H1 (cell line): ENCODE results near the gene PABPC1L. TPM values are rescaled to one million over a fixed set of nuclear protein-coding genes. Genes with fewer than 3 reads are reported as not detected.

Experiments
- CTCF ChIA-PET: fragments of 300-600 bp; sonication (Branson Sonifier 250); formaldehyde crosslinking; loops from one replicate; lab custom pipeline; 2021; ENCODE audit not compliant: partially characterized antibody; lab: Charles Lee
- POLR2A ChIA-PET: fragments of 300-600 bp; sonication (Branson Sonifier 250); formaldehyde crosslinking; loops from one replicate; lab custom pipeline; 2021; ENCODE audit warnings: inconsistent platforms; ENCODE audit not compliant: partially characterized antibody; lab: Charles Lee
- DNase-seq, 2 experiments: peaks; one replicate each; pipeline versions ENCODE4 v3.0.0 to v3.0.0-alpha.2; 2010 to 2022; ENCODE audit warnings: low spot score in 2 of 2, low read depth in 1 of 2, mixed read lengths in 1 of 2
- FAIRE-seq: peaks from 2 replicates; lab custom pipeline; 2011; peaks lifted over from hg19 to GRCh38; lab: Jason Lieb, UNC
- H2AFZ ChIP-seq: 2 replicates; pipeline ENCODE4 v1.8.1; 2012; ENCODE audit warnings: low read length, inconsistent platforms
- H2AK5ac ChIP-seq: 2 replicates; pipeline ENCODE4 v1.6.1; 2013; ENCODE audit warnings: low read depth, low read length
- H2BK120ac ChIP-seq: replicated peaks from 2 replicates; pipeline ENCODE3; 2013; ENCODE audit warnings: low read depth, low read length, inconsistent platforms
- H2BK12ac ChIP-seq: 2 replicates; pipeline ENCODE4 v1.6.1; 2013; ENCODE audit warnings: low read depth, low read length
- H2BK15ac ChIP-seq: 2 replicates; pipeline ENCODE4 v1.6.1; 2013; ENCODE audit warnings: low read length
- H2BK20ac ChIP-seq: 2 replicates; pipeline ENCODE4 v1.6.1; 2013; ENCODE audit warnings: low read length
- H2BK5ac ChIP-seq: 2 replicates; pipeline ENCODE4 v1.6.1; 2013; ENCODE audit warnings: low read depth, low read length
- H3K14ac ChIP-seq: 2 replicates; pipeline ENCODE4 v1.6.1; 2013; ENCODE audit warnings: inconsistent platforms; ENCODE audit not compliant: insufficient read length
- H3K18ac ChIP-seq: 2 replicates; pipeline ENCODE4 v1.6.1; 2013; ENCODE audit warnings: low read length; ENCODE audit errors: extremely low read depth
- H3K23ac ChIP-seq: 2 replicates; pipeline ENCODE4 v1.6.1; 2013; ENCODE audit warnings: inconsistent platforms; ENCODE audit not compliant: insufficient read length
- H3K23me2 ChIP-seq: 2 replicates; pipeline ENCODE4 v1.6.1; 2013; ENCODE audit warnings: low read depth, low read length
- H3K27ac ChIP-seq: 2 replicates; pipeline ENCODE4 v1.6.1; 2011; ENCODE audit warnings: low read depth, low read length, inconsistent platforms
- H3K27me3 ChIP-seq, 4 experiments: replicated peaks in 1 of 4; 1 replicate in 1 of 4; 2 replicates in 3 of 4; pipeline versions ENCODE4 v1.6.1 to v1.8.1; 2011 to 2013; ENCODE audit warnings: low read length in 3 of 4, mild to moderate bottlenecking in 3 of 4, inconsistent platforms in 2 of 4, mixed read lengths in 2 of 4, moderate library complexity in 1 of 4; ENCODE audit not compliant: control insufficient read depth in 3 of 4, insufficient read depth in 3 of 4; ENCODE audit errors: extremely low read depth in 1 of 4
- H3K36me3 ChIP-seq, 4 experiments: 2 replicates each; pipeline versions ENCODE4 v1.6.1 to v1.8.1; 2011 to 2013; ENCODE audit warnings: mild to moderate bottlenecking in 4 of 4, low read length in 3 of 4, moderate library complexity in 2 of 4, control low read depth in 1 of 4, inconsistent platforms in 1 of 4; ENCODE audit not compliant: insufficient read depth in 4 of 4, control insufficient read depth in 2 of 4
- H3K4ac ChIP-seq: replicated peaks from 2 replicates; pipeline ENCODE3; 2013; ENCODE audit warnings: low read length, low read depth, mixed read lengths, inconsistent platforms; ENCODE audit not compliant: insufficient read length
- H3K4me1 ChIP-seq, 4 experiments: replicated peaks in 1 of 4; 1 replicate in 1 of 4; 2 replicates in 3 of 4; pipeline versions ENCODE4 v1.6.1 to v1.8.1; 2011 to 2013; ENCODE audit warnings: low read length in 3 of 4, inconsistent platforms in 2 of 4, mixed read lengths in 1 of 4; ENCODE audit not compliant: insufficient read depth in 4 of 4, control insufficient read depth in 3 of 4
- H3K4me2 ChIP-seq, 2 experiments: 2 replicates each; pipeline versions ENCODE4 v1.6.1 to v1.8.1; 2011 to 2013; ENCODE audit warnings: low read depth in 2 of 2, low read length in 2 of 2, control low read depth in 1 of 2, inconsistent platforms in 1 of 2, mild to moderate bottlenecking in 1 of 2; ENCODE audit not compliant: insufficient read depth in 1 of 2
- H3K4me3 ChIP-seq, 4 experiments: fragments of 200-600, 300-600 bp in 1 of 4; sonication (generic), shearing (Covaris generic), sonication (Bioruptor Twin) in 1 of 4; 2 replicates each; pipeline versions ENCODE4 v1.5.1 to v1.8.1; 2011 to 2016; ENCODE audit warnings: low read length in 4 of 4, low read depth in 3 of 4, control low read depth in 2 of 4, inconsistent platforms in 2 of 4, mild to moderate bottlenecking in 2 of 4, mixed read lengths in 1 of 4, moderate library complexity in 1 of 4; ENCODE audit not compliant: insufficient read depth in 2 of 4; ENCODE audit errors: extremely low read depth in 1 of 4
- H3K56ac ChIP-seq: replicated peaks from 2 replicates; pipeline ENCODE3; 2013; ENCODE audit warnings: low read depth, mild to moderate bottlenecking, mixed read lengths, low read length, inconsistent platforms; ENCODE audit not compliant: insufficient read length
- H3K79me1 ChIP-seq: 2 replicates; pipeline ENCODE4 v1.6.1; 2013; ENCODE audit warnings: low read depth, low read length, control low read depth
- H3K79me2 ChIP-seq, 2 experiments: 2 replicates each; pipeline versions ENCODE4 v1.6.1 to v1.8.1; 2012 to 2013; ENCODE audit warnings: low read length in 2 of 2, mild to moderate bottlenecking in 2 of 2, inconsistent platforms in 1 of 2; ENCODE audit not compliant: insufficient read depth in 2 of 2, control insufficient read depth in 1 of 2
- H3K9ac ChIP-seq, 4 experiments: replicated peaks in 1 of 4; 1 replicate in 1 of 4; 2 replicates in 3 of 4; pipeline versions ENCODE4 v1.6.1 to v1.8.1; 2011 to 2013; ENCODE audit warnings: low read depth in 3 of 4, low read length in 3 of 4, control low read depth in 2 of 4, mild to moderate bottlenecking in 2 of 4, moderate library complexity in 2 of 4, inconsistent platforms in 1 of 4; ENCODE audit errors: extremely low read depth in 1 of 4
- H3K9me3 ChIP-seq, 2 experiments: 2 replicates each; pipeline versions ENCODE4 v1.6.1 to v1.8.1; 2012 to 2013; ENCODE audit warnings: mild to moderate bottlenecking in 2 of 2, moderate library complexity in 2 of 2, control low read depth in 1 of 2, inconsistent platforms in 1 of 2, low read depth in 1 of 2, low read length in 1 of 2, mixed read lengths in 1 of 2; ENCODE audit not compliant: insufficient read depth in 2 of 2
- H4K20me1 ChIP-seq, 2 experiments: replicated peaks in 1 of 2; 2 replicates each; pipeline versions ENCODE3 to v1.8.1; 2011 to 2013; ENCODE audit warnings: inconsistent platforms in 2 of 2, low read length in 2 of 2, mild to moderate bottlenecking in 1 of 2; ENCODE audit not compliant: insufficient read depth in 2 of 2, control insufficient read depth in 1 of 2
- H4K5ac ChIP-seq: 2 replicates; pipeline ENCODE4 v1.6.1; 2013; ENCODE audit warnings: low read length, low read depth, mixed read lengths, inconsistent platforms; ENCODE audit not compliant: insufficient read length
- H4K8ac ChIP-seq: 2 replicates; pipeline ENCODE4 v1.8.0; 2013; ENCODE audit warnings: mild to moderate bottlenecking, moderate library complexity, low read length, inconsistent platforms; ENCODE audit not compliant: insufficient read depth; ENCODE audit errors: extremely low read depth
- H4K91ac ChIP-seq: replicated peaks from 2 replicates; pipeline ENCODE3; 2013; ENCODE audit warnings: low read length, mixed read lengths, inconsistent platforms; ENCODE audit not compliant: insufficient read length
- KDM5A ChIP-seq: fragments of 200-600 bp; IDR thresholded peaks from 2 replicates; pipeline ENCODE4 v1.7.1; 2012; ENCODE audit warnings: mild to moderate bottlenecking, low read length, inconsistent platforms, mixed read lengths
- SIN3A ChIP-seq, 2 experiments: IDR thresholded peaks in 1 of 2; conservative IDR thresholded peaks in 1 of 2; 2 replicates each; pipeline ENCODE4 v1.6.1; 2011 to 2012; ENCODE audit warnings: low read length in 2 of 2, improper control_type of control experiment in 1 of 2, low read depth in 1 of 2, mild to moderate bottlenecking in 1 of 2
- WGBS, 2 experiments: shearing (Covaris generic) in 1 of 2; methylation state at CpG; one replicate each; pipeline versions ENCODE4 v1.1.6 to v1.1.7; 2013 to 2015; ENCODE audit warnings: low lambda C conversion rate in 2 of 2, mixed read lengths in 2 of 2, inconsistent platforms in 1 of 2, low coverage in 1 of 2, missing lambda C conversion rate in 1 of 2; ENCODE audit not compliant: insufficient replicate concordance in 2 of 2, insufficient coverage in 1 of 2, insufficient read length in 1 of 2; ENCODE audit errors: extremely low coverage in 1 of 2, missing lambda C conversion rate in 1 of 2; 5-methylcytosine and 5-hydroxymethylcytosine counted together
- polyA plus RNA-seq, 7 experiments: library from polyadenylated mRNA; depleted of rRNA in 3 of 7; stranded (reverse) in 5 of 7; unstranded in 2 of 7; fragments of >200 nt in 5 of 7; fragments of 200-250 nt in 2 of 7; gene quantifications; 1 replicate in 5 of 7; 2 replicates in 1 of 7; 4 replicates in 1 of 7; pipeline versions ENCODE4 v1.2.1 to v1.2.3, GENCODE V29; 2011 to 2013; ENCODE audit warnings: missing spikeins in 2 of 7, mixed read lengths in 2 of 7
- total RNA-seq: library from RNA; stranded (reverse); fragmentation: NEBNext Ultra II Directional; extraction: Animal tissue kit (Norgen Biotek cat#: 25700); gene quantifications from 2 replicates; pipeline ENCODE4 v1.2.1, GENCODE V29; 2021

PABPC1L gene
- total and polyA plus RNA-seq, 2 of the 8 experiments (the other 6 are each of a cell fraction or from before 2014, with no cell fraction given): 61.1 to 108 TPM

- Histone ChIP-seq H2BK12ac (no peak overlapping the region), H4K91ac (no peak overlapping the region), H3K36me3 (peaks cover 0 to 7% (median 1%) of the 10 kb centered on the region in 4 experiments; a peak in 3 of 8 replicates), H4K8ac (no peak overlapping the region), H3K4me3 (no peak overlapping the region), H4K20me1 (peaks cover 14 to 31% of the 10 kb centered on the region in 2 experiments), H3K23ac (no peak overlapping the region), H3K4me1 (no peaks in the 10 kb centered on the region), H3K27ac (no peak overlapping the region), H3K23me2 (no peaks in the 10 kb centered on the region), H2BK120ac (no peak overlapping the region), H3K9ac (no peak overlapping the region), H3K27me3 (no peaks in the 10 kb centered on the region), H3K14ac (no peak overlapping the region), H3K18ac (no peak overlapping the region), H2BK20ac (no peak overlapping the region), H3K4me2 (no peak overlapping the region), H2BK5ac (no peak overlapping the region), H3K79me1 (peaks cover 12% of the 10 kb centered on the region), H2BK15ac (no peak overlapping the region), H3K4ac (no peak overlapping the region), H2AK5ac (no peak overlapping the region), H3K9me3 (no peaks in the 10 kb centered on the region), H3K56ac (no peak overlapping the region), H3K79me2 (peaks cover 22 to 100% of the 10 kb centered on the region in 2 experiments), H2AFZ (no peak overlapping the region), H4K5ac (no peak overlapping the region)
- POLR2A ChIA-PET: interaction anchor here (1.0 to 6.6 kb wide), 4 partner anchors 8 to 144 kb away, joined by 3 to 38 read pairs (median 5); partner anchors contain the start of genes PABPC1L and YWHAB
- FAIRE-seq (no peak), DNase-seq (no peak)
- TF ChIP-seq KDM5A (no peak), SIN3A (conservative IDR thresholded peaks at IDR 0.05 in 1 of 2, IDR thresholded peaks at IDR 0.05 in 1 of 2; ENCODE audit: low read depth in 1 of 2, low read length in 2 of 2) (no peak)
- CTCF ChIA-PET: interaction anchor here (1.5 kb wide), 1 partner anchor 97 kb away, joined by 3 read pairs; no protein-coding TSS in a partner anchor
- WGBS, 2 experiments: 100% methylated on average over 1 of the region's 1 CpG; no CpG with 5 or more reads in 1 of the 2 experiments
These were observed 13.3 kb upstream of the PABPC1L start for GRCh38 chr20:44896583-44896982.
